Kidney epithelial cell (primary cell): Measurements from ENCODE around the gene NEK1. TPM values are rescaled to one million over a fixed set of nuclear protein-coding genes. Genes with fewer than 3 reads are reported as not detected.

Source experiments
- DNase-seq: peaks from one replicate; pipeline ENCODE4 v3.0.0-alpha.2; 2010; ENCODE audit warnings: low read depth
- H3K27me3 ChIP-seq: 2 replicates; pipeline ENCODE4 v1.6.0; 2011; ENCODE audit warnings: low read length; ENCODE audit not compliant: control insufficient read depth, insufficient read depth
- H3K36me3 ChIP-seq: 2 replicates; pipeline ENCODE4 v1.5.1; 2011; ENCODE audit warnings: low read length; ENCODE audit not compliant: control insufficient read depth, insufficient read depth
- H3K4me3 ChIP-seq: 2 replicates; pipeline ENCODE4 v1.5.1; 2011; ENCODE audit warnings: low read depth, mild to moderate bottlenecking, control low read depth, low read length
- total RNA-seq: library from RNA; depleted of rRNA; stranded (reverse); fragments of >200 nt; gene quantifications from 2 replicates; pipeline ENCODE4 v1.2.3, GENCODE V29; 2015
- TF ChIP-seq, protein P1 (sequence below): IDR thresholded peaks from 2 replicates; pipeline ENCODE4 v1.5.1; 2011; ENCODE audit warnings: mild to moderate bottlenecking, moderate library complexity, low read length, control low read depth, inconsistent platforms; ENCODE audit not compliant: insufficient read depth, poor library complexity, severe bottlenecking

Gene NEK1
- total RNA-seq, 1 donor from 2014 or later: 13.2 TPM

- no peaks in the 10 kb centered on the region for H3K36me3 ChIP-seq
- TF ChIP-seq, protein P1, sequence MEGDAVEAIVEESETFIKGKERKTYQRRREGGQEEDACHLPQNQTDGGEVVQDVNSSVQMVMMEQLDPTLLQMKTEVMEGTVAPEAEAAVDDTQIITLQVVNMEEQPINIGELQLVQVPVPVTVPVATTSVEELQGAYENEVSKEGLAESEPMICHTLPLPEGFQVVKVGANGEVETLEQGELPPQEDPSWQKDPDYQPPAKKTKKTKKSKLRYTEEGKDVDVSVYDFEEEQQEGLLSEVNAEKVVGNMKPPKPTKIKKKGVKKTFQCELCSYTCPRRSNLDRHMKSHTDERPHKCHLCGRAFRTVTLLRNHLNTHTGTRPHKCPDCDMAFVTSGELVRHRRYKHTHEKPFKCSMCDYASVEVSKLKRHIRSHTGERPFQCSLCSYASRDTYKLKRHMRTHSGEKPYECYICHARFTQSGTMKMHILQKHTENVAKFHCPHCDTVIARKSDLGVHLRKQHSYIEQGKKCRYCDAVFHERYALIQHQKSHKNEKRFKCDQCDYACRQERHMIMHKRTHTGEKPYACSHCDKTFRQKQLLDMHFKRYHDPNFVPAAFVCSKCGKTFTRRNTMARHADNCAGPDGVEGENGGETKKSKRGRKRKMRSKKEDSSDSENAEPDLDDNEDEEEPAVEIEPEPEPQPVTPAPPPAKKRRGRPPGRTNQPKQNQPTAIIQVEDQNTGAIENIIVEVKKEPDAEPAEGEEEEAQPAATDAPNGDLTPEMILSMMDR: no peak
- no peak overlapping the region for H3K4me3 ChIP-seq
- DNase-seq: no peak
- no peaks in the 10 kb centered on the region for H3K27me3 ChIP-seq
Observed at GRCh38 chr4:169594560-169595195, 17.7 kb downstream of the NEK1 start.

DNA sequence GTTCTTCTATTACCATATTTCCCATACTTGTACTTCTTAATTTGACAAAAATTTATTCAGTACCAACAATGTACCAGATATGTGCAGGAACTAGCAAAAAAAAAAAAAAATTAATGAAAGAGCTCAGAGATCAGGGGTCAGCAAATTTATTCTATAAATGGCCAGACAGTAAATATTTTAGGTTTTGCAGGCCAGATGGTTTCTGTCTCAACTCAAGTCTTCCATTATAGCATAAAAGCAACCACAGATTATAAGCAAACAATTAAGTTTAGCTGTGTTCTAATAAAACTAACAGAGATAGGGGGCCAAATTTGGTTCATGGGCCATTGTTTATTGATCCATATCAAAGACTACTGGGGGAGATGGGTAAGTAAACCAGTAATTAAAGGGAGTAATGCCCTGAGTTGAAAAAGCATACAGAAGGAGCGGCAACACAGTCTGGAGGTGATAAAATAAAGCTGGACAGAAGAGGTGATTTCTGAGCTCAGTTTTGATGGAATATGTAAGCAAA, 19.3 kb downstream of the NEK1 start:
- TF ChIP-seq, protein P1: no peak
- H3K36me3 ChIP-seq: no peaks in the 10 kb centered on the region
- H3K27me3 ChIP-seq: no peaks in the 10 kb centered on the region
- no peak overlapping the region for H3K4me3 ChIP-seq
- DNase-seq: no peak

DNA sequence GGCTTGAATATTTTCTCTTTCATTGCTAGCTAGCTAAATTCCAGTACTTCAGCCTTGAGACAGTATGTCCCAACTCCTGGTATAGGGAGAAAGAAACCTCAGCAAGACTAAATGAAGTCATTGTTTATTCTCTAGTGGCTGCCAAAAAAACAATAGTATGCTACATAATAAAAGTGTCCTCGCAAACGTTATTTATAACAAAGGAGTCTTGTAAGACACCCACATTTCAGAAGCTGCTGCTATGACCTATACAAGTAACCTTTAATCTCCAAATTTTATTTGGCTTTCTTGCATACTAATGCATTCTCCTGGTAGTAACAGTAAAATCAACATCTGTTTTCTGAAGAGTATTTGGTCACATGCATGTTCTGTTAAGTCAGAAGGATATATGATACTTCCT, 28.8 kb downstream of the NEK1 start:
- Histone ChIP-seq H3K36me3 (no peaks in the 10 kb centered on the region), H3K4me3 (no peak overlapping the region), H3K27me3 (no peaks in the 10 kb centered on the region)
- TF ChIP-seq, protein P1: no peak
- DNase-seq: no peak

GRCh38 chr4:169582706-169583105, 29.7 kb downstream of the NEK1 start:
- no peaks in the 10 kb centered on the region for H3K27me3 ChIP-seq
- no peaks in the 10 kb centered on the region for H3K36me3 ChIP-seq
- TF ChIP-seq, protein P1: no peak
- DNase-seq: no peak
- H3K4me3 ChIP-seq: no peak overlapping the region

- Histone ChIP-seq H3K36me3 (no peaks in the 10 kb centered on the region), H3K4me3 (no peak overlapping the region), H3K27me3 (no peaks in the 10 kb centered on the region)
- DNase-seq: no peak
- TF ChIP-seq, protein P1: no peak
Observed at GRCh38 chr4:169582203-169582602, 30.2 kb downstream of the NEK1 start.

GRCh38 chr4:169573889-169574288, 38.5 kb downstream of the NEK1 start:
- no peak for DNase-seq
- H3K4me3 ChIP-seq: no peak overlapping the region
- H3K36me3 ChIP-seq: no peaks in the 10 kb centered on the region
- H3K27me3 ChIP-seq: no peaks in the 10 kb centered on the region
- TF ChIP-seq, protein P1: no peak
